CD4-positive, alpha-beta memory T cell (primary cell): ENCODE data around the gene TTC27. TPM values are rescaled to one million over a fixed set of nuclear protein-coding genes. Genes with fewer than 3 reads are reported as not detected.

Experiments used
- CTCF ChIA-PET: fragments of 350-600 bp; sonication (Branson Sonifier 250); formaldehyde crosslinking; loops from one replicate; lab custom pipeline; 2021; ENCODE audit warnings: inconsistent platforms; ENCODE audit not compliant: partially characterized antibody; lab: Charles Lee
- POLR2A ChIA-PET: fragments of 350-600 bp; sonication (Branson Sonifier 250); formaldehyde crosslinking; loops from one replicate; lab custom pipeline; 2021; ENCODE audit not compliant: partially characterized antibody; lab: Charles Lee
- DNase-seq, 5 donors: peaks; one replicate each; pipeline versions ENCODE4 v3.0.0 to v3.0.0-alpha.2; 2020 to 2022; ENCODE audit warnings: mixed read lengths in 1 of 5
- H3K27ac ChIP-seq: one replicate; pipeline ENCODE4 v1.7.0; 2013; ENCODE audit warnings: low read depth, low read length
- H3K27me3 ChIP-seq: 2 replicates; pipeline ENCODE4 v1.7.0; 2013; ENCODE audit warnings: mild to moderate bottlenecking, low read length, moderate library complexity; ENCODE audit not compliant: insufficient read depth
- H3K36me3 ChIP-seq: 2 replicates; pipeline ENCODE4 v1.7.0; 2013; ENCODE audit warnings: mild to moderate bottlenecking, low read length, moderate library complexity; ENCODE audit not compliant: insufficient read depth
- H3K4me1 ChIP-seq: 2 replicates; pipeline ENCODE4 v1.7.0; 2013; ENCODE audit warnings: mild to moderate bottlenecking, low read length, moderate library complexity; ENCODE audit not compliant: insufficient read depth
- H3K4me3 ChIP-seq, 2 donors: one replicate each; pipeline ENCODE4 v1.7.0; 2013; ENCODE audit warnings: low read length in 2 of 2, mild to moderate bottlenecking in 1 of 2
- H3K9me3 ChIP-seq, 2 donors: one replicate each; pipeline ENCODE4 v1.7.0; 2013; ENCODE audit warnings: low read length in 2 of 2, control low read depth in 1 of 2; ENCODE audit not compliant: control insufficient read depth in 1 of 2
- H3K27ac Mint-ChIP-seq, 7 donors: one replicate each; pipeline ENCODE4 v1.8.0; 2020 to 2021; ENCODE audit warnings: mixed read lengths in 7 of 7, mild to moderate bottlenecking in 6 of 7, inconsistent platforms in 3 of 7, moderate library complexity in 3 of 7
- H3K27me3 Mint-ChIP-seq, 2 donors: one replicate each; pipeline ENCODE4 v1.8.0; 2020 to 2021; ENCODE audit warnings: mixed read lengths in 2 of 2
- H3K36me3 Mint-ChIP-seq, 2 donors: one replicate each; pipeline ENCODE4 v1.8.0; 2020 to 2021; ENCODE audit warnings: mixed read lengths in 2 of 2, inconsistent platforms in 1 of 2, mild to moderate bottlenecking in 1 of 2
- H3K4me1 Mint-ChIP-seq, 4 donors: one replicate each; pipeline ENCODE4 v1.8.0; 2020 to 2021; ENCODE audit warnings: mixed read lengths in 4 of 4, mild to moderate bottlenecking in 1 of 4
- H3K4me3 Mint-ChIP-seq, 8 donors: one replicate each; pipeline ENCODE4 v1.8.0; 2020 to 2021; ENCODE audit warnings: mixed read lengths in 8 of 8, mild to moderate bottlenecking in 7 of 8, moderate library complexity in 6 of 8, inconsistent platforms in 3 of 8
- H3K9me3 Mint-ChIP-seq, 8 donors: one replicate each; pipeline ENCODE4 v1.8.0; 2020 to 2021; ENCODE audit warnings: mixed read lengths in 8 of 8, mild to moderate bottlenecking in 5 of 8, inconsistent platforms in 3 of 8, moderate library complexity in 1 of 8
- intact Hi-C: fragments of 100-400 bp; cut with micrococcal nuclease; formaldehyde crosslinking; loops from one replicate; pipeline ENCODE4 v1.15.1; 2023
- polyA plus RNA-seq, 2 donors: library from polyadenylated mRNA; unstranded; fragments of 300-500 nt; fragmentation: Illumina TruSeq; gene quantifications; one replicate each; pipeline ENCODE4 v1.2.3, GENCODE V29; 2021
- total RNA-seq, 2 experiments: library from RNA; stranded (reverse); gene quantifications; one replicate each; pipeline ENCODE4 v1.2.3, GENCODE V29; 2021

TTC27 gene
- total and polyA plus RNA-seq, 4 experiments from 2014 or later = 20.9 to 27.5 (median 25.3) TPM

GRCh38 chr2:32811696-32812095 is 183.8 kb downstream of the TTC27 start:
- intact Hi-C loops = no loop called here
- H3K27me3 ChIP-seq = no peaks in the 10 kb centered on the region
- Mint-ChIP-seq H3K27ac (peak overlapping the region in 1 of 7 donors; percentile 69), H3K27me3 (no peaks in the 10 kb centered on the region), H3K9me3 (no peaks in the 10 kb centered on the region), H3K36me3 (peaks cover 69 to 74% of the 10 kb centered on the region in 2 donors), H3K4me1 (no peaks in the 10 kb centered on the region), H3K4me3 (no peak overlapping the region)
- H3K4me1 ChIP-seq = no peaks in the 10 kb centered on the region
- ChIA-PET CTCF (no interaction called here), POLR2A (no interaction called here)
- H3K36me3 ChIP-seq = no peaks in the 10 kb centered on the region
- H3K9me3 ChIP-seq = no peaks in the 10 kb centered on the region
- no peak for DNase-seq
- no peak overlapping the region for H3K4me3 ChIP-seq
- no peak overlapping the region for H3K27ac ChIP-seq

DNA sequence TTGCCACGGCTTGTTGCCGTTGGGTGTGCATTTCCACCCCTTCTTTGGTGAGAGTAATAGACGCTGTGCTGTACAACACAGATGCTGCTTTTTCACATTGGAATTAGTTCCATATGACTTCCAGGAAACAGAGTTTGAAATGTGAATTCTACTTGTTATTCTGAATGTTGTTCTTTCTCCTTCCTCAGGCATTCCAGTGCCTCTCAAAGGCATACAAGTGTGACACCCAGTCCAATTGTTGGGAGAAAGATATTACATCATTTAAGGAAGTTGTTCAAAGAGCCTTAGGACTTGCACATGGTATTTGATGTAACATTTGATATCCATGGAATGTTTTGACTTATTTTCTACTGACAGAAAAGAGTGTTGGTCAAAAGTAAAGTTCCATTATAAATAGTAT is 184.5 kb downstream of the TTC27 start:
- H3K27me3 ChIP-seq = no peaks in the 10 kb centered on the region
- no peak for DNase-seq
- H3K27ac ChIP-seq = no peak overlapping the region
- no peaks in the 10 kb centered on the region for H3K4me1 Mint-ChIP-seq
- no peak overlapping the region for H3K4me3 Mint-ChIP-seq
- intact Hi-C loops = no loop called here
- no peaks in the 10 kb centered on the region for H3K36me3 ChIP-seq
- CTCF ChIA-PET = no interaction called here
- no peaks in the 10 kb centered on the region for H3K27me3 Mint-ChIP-seq
- POLR2A ChIA-PET = no interaction called here
- H3K27ac Mint-ChIP-seq = no peak overlapping the region
- H3K9me3 Mint-ChIP-seq = no peaks in the 10 kb centered on the region
- H3K4me3 ChIP-seq = no peak overlapping the region
- no peaks in the 10 kb centered on the region for H3K4me1 ChIP-seq
- H3K36me3 Mint-ChIP-seq = peaks cover 72 to 76% of the 10 kb centered on the region in 2 donors
- H3K9me3 ChIP-seq = no peaks in the 10 kb centered on the region

- intact Hi-C loops = no loop called here
Measured at GRCh38 chr2:32820088-32820487, 192.2 kb downstream of the TTC27 start.

DNA sequence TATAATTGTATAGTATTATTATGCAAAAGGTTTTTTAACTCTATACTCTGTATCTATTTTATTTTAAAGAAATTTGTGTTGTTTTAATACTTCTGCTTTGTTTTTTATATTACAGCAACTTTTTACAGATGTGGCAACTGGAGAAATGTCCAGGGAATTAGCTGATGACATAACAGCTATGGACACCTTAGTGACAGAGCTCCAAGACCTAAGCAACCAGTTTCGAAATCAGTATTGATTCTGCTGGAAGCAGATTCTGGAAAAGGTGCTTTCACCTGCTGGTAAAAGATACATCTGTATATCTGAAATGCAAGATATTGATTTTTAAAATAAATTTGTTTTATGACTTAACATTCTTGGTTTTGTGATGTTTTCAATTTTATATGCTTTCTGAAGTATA is 192.9 kb downstream of the TTC27 start:
- peaks cover 46 to 61% of the 10 kb centered on the region in 2 donors for H3K36me3 Mint-ChIP-seq
- no peak overlapping the region for H3K4me3 ChIP-seq
- no peak overlapping the region for H3K4me3 Mint-ChIP-seq
- no peak for DNase-seq
- POLR2A ChIA-PET = no interaction called here
- peaks cover 0 to 2% (median 0%) of the 10 kb centered on the region in 8 donors for H3K9me3 Mint-ChIP-seq
- H3K4me1 Mint-ChIP-seq = no peaks in the 10 kb centered on the region
- no peak overlapping the region for H3K27ac Mint-ChIP-seq
- H3K27ac ChIP-seq = no peak overlapping the region
- no peaks in the 10 kb centered on the region for H3K4me1 ChIP-seq
- H3K9me3 ChIP-seq = no peaks in the 10 kb centered on the region
- H3K27me3 ChIP-seq = no peaks in the 10 kb centered on the region
- H3K36me3 ChIP-seq = peaks cover 4% of the 10 kb centered on the region
- no peaks in the 10 kb centered on the region for H3K27me3 Mint-ChIP-seq
- intact Hi-C loops = no loop called here
- CTCF ChIA-PET = no interaction called here

More at GRCh38 chr2:32820088-32820487, 192.2 kb downstream of the TTC27 start:
- no peak for DNase-seq
- H3K4me3 ChIP-seq = no peak overlapping the region
- CTCF ChIA-PET = no interaction called here
- no peaks in the 10 kb centered on the region for H3K27me3 ChIP-seq
- H3K36me3 Mint-ChIP-seq = peaks cover 47 to 65% of the 10 kb centered on the region in 2 donors
- H3K27ac Mint-ChIP-seq = no peak overlapping the region
- H3K36me3 ChIP-seq = peaks cover 4% of the 10 kb centered on the region
- H3K9me3 Mint-ChIP-seq = peaks cover 0 to under 1% (median 0%) of the 10 kb centered on the region in 8 donors
- no peak overlapping the region for H3K27ac ChIP-seq
- no peak overlapping the region for H3K4me3 Mint-ChIP-seq
- no peaks in the 10 kb centered on the region for H3K4me1 ChIP-seq
- H3K27me3 Mint-ChIP-seq = no peaks in the 10 kb centered on the region
- no peaks in the 10 kb centered on the region for H3K9me3 ChIP-seq
- POLR2A ChIA-PET = no interaction called here
- no peaks in the 10 kb centered on the region for H3K4me1 Mint-ChIP-seq

DNA sequence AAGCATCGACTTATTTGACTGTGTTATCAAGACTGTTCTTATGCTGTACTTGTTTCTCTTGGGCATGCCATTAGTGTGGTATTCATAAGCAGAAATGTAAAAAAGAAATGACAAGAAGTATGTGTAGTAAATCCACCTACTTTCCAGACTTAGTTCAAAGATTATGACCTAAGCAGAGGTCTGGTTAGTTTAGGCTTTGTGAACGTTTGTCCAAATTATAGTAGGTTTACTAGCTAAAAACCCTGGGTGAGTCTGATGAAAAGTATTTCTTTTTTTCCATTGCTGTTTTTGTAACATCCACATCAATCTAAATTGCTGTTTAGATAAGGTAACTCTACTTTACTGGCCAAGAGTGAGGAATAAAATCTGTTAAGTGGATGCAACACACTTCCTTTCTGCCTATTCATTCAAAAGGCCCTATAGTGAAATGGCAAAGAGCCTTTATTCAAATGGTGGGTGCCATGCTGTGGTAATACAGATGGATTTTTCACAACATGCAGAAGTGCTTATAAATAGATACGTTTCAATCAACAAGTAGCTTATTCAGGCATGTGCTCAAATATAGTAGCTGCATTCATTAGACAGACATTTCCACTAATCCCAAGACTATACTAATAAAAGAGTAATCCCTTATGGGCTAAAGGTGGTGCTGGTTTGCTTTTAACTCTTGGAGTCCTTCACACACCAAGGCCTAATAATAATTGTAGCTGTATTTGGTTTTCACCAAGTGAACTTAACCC is 196.4 kb downstream of the TTC27 start:
- Mint-ChIP-seq H3K9me3 (peaks cover 0 to 19% (median 8%) of the 10 kb centered on the region in 8 donors), H3K27me3 (no peaks in the 10 kb centered on the region), H3K4me1 (no peaks in the 10 kb centered on the region), H3K27ac (no peak overlapping the region), H3K36me3 (peaks cover 29 to 41% of the 10 kb centered on the region in 2 donors), H3K4me3 (no peak overlapping the region)
- ChIA-PET CTCF (no interaction called here), POLR2A (no interaction called here)
- no peaks in the 10 kb centered on the region for H3K9me3 ChIP-seq
- no peak overlapping the region for H3K27ac ChIP-seq
- intact Hi-C loops = no loop called here
- no peak overlapping the region for H3K4me3 ChIP-seq
- no peaks in the 10 kb centered on the region for H3K4me1 ChIP-seq
- DNase-seq = no peak
- no peaks in the 10 kb centered on the region for H3K27me3 ChIP-seq
- H3K36me3 ChIP-seq = peaks cover 4% of the 10 kb centered on the region

DNA sequence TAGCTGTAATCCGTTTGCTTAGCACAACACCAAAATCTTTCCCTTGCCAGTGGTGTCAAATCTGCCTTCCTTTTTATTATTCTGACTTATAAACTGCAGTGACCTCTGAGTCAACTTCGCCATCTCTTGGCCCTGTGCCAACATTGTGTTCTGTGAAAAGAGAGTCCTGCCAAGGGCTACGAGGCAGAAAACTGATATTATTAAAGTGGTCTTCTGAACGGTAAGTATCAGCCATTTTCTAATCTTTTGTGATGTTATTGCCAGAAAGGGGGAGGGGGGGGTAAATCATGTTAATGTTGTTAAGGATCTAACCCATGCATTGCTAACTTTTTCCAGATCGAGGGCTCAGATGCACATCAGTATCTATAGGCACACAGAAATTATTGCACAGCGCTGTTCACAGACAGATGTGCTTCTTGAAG is 197.5 kb downstream of the TTC27 start:
- intact Hi-C loops = no loop called here
- CTCF ChIA-PET = no interaction called here
- POLR2A ChIA-PET = no interaction called here
- Histone ChIP-seq H3K36me3 (no peaks in the 10 kb centered on the region), H3K27me3 (no peaks in the 10 kb centered on the region), H3K4me1 (no peaks in the 10 kb centered on the region), H3K4me3 (no peak overlapping the region), H3K9me3 (no peaks in the 10 kb centered on the region), H3K27ac (no peak overlapping the region)
- H3K36me3 Mint-ChIP-seq = peaks cover 20 to 30% of the 10 kb centered on the region in 2 donors
- H3K4me1 Mint-ChIP-seq = no peaks in the 10 kb centered on the region
- no peak overlapping the region for H3K27ac Mint-ChIP-seq
- DNase-seq = no peak
- no peak overlapping the region for H3K4me3 Mint-ChIP-seq
- H3K27me3 Mint-ChIP-seq = no peaks in the 10 kb centered on the region
- peaks cover 0 to 30% (median 12%) of the 10 kb centered on the region in 8 donors for H3K9me3 Mint-ChIP-seq

DNA sequence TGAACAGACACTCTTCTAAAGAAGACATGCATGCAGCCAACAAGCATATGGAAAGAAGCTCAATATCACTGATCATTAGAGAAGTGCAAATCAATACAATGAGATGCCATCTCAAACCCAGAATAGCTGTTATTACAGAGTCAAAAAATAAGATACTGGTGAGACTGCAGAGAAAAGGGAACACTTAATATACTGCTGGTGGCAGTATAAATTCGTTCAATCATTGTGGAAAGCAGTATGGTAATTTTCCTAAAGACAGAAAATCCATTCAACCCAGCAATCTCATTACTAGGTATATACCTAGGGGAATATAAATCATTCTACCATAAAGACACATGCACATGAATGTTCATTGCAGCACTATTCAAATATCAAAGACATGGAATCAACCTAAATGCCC is 202.3 kb downstream of the TTC27 start:
- H3K9me3 Mint-ChIP-seq = peaks cover 0 to 33% (median 16%) of the 10 kb centered on the region in 8 donors
- ChIA-PET CTCF (no interaction called here), POLR2A (no interaction called here)
- H3K27ac Mint-ChIP-seq = no peak overlapping the region
- peaks cover 8% of the 10 kb centered on the region in 2 donors for H3K36me3 Mint-ChIP-seq
- H3K27me3 Mint-ChIP-seq = no peaks in the 10 kb centered on the region
- H3K4me1 Mint-ChIP-seq = peaks cover 0 to under 1% (median 0%) of the 10 kb centered on the region in 4 donors
- no peak overlapping the region for H3K4me3 Mint-ChIP-seq
- Histone ChIP-seq H3K9me3 (no peaks in the 10 kb centered on the region), H3K4me3 (no peak overlapping the region), H3K4me1 (no peaks in the 10 kb centered on the region), H3K27ac (no peak overlapping the region), H3K36me3 (no peaks in the 10 kb centered on the region), H3K27me3 (no peaks in the 10 kb centered on the region)
- intact Hi-C loops = no loop called here
- DNase-seq = no peak
